Activated naive CD4-positive, alpha-beta T cell treated with anti-CD3 and anti-CD28 coated beads, Interleukin-2, amount 50 U/mL, for 72 hours (primary cell): ENCODE measurements around the gene MLLT1. TPM values are rescaled to one million over a fixed set of nuclear protein-coding genes. Genes with fewer than 3 reads are reported as not detected.

Source experiments
- ATAC-seq, 2 donors: fragments of 150-1000 bp; cut with Tn5 transposase; 2 replicates each; pipeline ENCODE4 v1.10.0; 2021; ENCODE audit warnings: mild to moderate bottlenecking in 2 of 2, moderate library complexity in 2 of 2
- DNase-seq, 2 donors: peaks; one replicate each; pipeline ENCODE4 v3.0.0; 2021 to 2022; ENCODE audit warnings: low spot score in 2 of 2
- H3K27ac Mint-ChIP-seq, 2 donors: one replicate each; pipeline ENCODE4 v1.8.0; 2022; ENCODE audit warnings: mild to moderate bottlenecking in 2 of 2, mixed read lengths in 2 of 2
- H3K36me3 Mint-ChIP-seq, 2 donors: one replicate each; pipeline ENCODE4 v1.8.0; 2022; ENCODE audit warnings: mixed read lengths in 2 of 2
- H3K9me3 Mint-ChIP-seq, 2 donors: one replicate each; pipeline ENCODE4 v1.8.0; 2022; ENCODE audit warnings: mixed read lengths in 2 of 2
- total RNA-seq, 2 donors: library from RNA; stranded (reverse); gene quantifications; one replicate each; pipeline ENCODE4 v1.2.3, GENCODE V29; 2022

The MLLT1 gene
- total RNA-seq, 2 donors from 2014 or later: 31.8 to 48.2 TPM

- peak overlapping the region in 1 of 2 donors; percentile 96 for H3K27ac Mint-ChIP-seq
These were observed 200 bp downstream of the MLLT1 start for GRCh38 chr19:6279620-6279930.

GRCh38 chr19:6278740-6279619, 795 bp downstream of the MLLT1 start:
- DNase-seq: no peak

More at GRCh38 chr19:6279620-6279930, 200 bp downstream of the MLLT1 start:
- Mint-ChIP-seq H3K36me3 (peaks cover 16% of the 10 kb centered on the region in 2 donors), H3K9me3 (no peaks in the 10 kb centered on the region)
- DNase-seq (no peak), ATAC-seq (peak; percentile 47 to 53)

GRCh38 chr19:6278051-6278450, 1.7 kb downstream of the MLLT1 start:
- no peak for ATAC-seq
- Mint-ChIP-seq H3K9me3 (no peaks in the 10 kb centered on the region), H3K36me3 (peaks cover 16% of the 10 kb centered on the region in 2 donors), H3K27ac (peak overlapping the region; percentile 96 to 99)
- DNase-seq: no peak

More at GRCh38 chr19:6278740-6279619, 795 bp downstream of the MLLT1 start:
- H3K27ac Mint-ChIP-seq: peak overlapping the region; percentile 96 to 99
- H3K36me3 Mint-ChIP-seq: peaks cover 16% of the 10 kb centered on the region in 2 donors
- ATAC-seq: no peak
- no peaks in the 10 kb centered on the region for H3K9me3 Mint-ChIP-seq

- peak overlapping the region; percentile 22 to 29 for H3K27ac Mint-ChIP-seq
These were observed 3.3 kb downstream of the MLLT1 start for GRCh38 chr19:6276447-6276846.

GRCh38 chr19:6275170-6275744, 4.5 kb downstream of the MLLT1 start:
- peak overlapping the region; percentile 22 to 36 for H3K27ac Mint-ChIP-seq
- H3K9me3 Mint-ChIP-seq: no peaks in the 10 kb centered on the region
- peaks cover 16% of the 10 kb centered on the region in 2 donors for H3K36me3 Mint-ChIP-seq
- DNase-seq (no peak), ATAC-seq (no peak)

More at GRCh38 chr19:6276447-6276846, 3.3 kb downstream of the MLLT1 start:
- peaks cover 16% of the 10 kb centered on the region in 2 donors for H3K36me3 Mint-ChIP-seq
- no peaks in the 10 kb centered on the region for H3K9me3 Mint-ChIP-seq
- no peak for ATAC-seq
- no peak for DNase-seq

- no peak for DNase-seq
- Mint-ChIP-seq H3K36me3 (peaks cover 16% of the 10 kb centered on the region in 2 donors), H3K9me3 (no peaks in the 10 kb centered on the region), H3K27ac (peak overlapping the region in 1 of 2 donors; percentile 50)
- no peak for ATAC-seq
These were observed 5.0 kb downstream of the MLLT1 start for GRCh38 chr19:6274756-6275155.

- H3K9me3 Mint-ChIP-seq: no peaks in the 10 kb centered on the region
- peak overlapping the region in 1 of 2 donors; percentile 66 for H3K27ac Mint-ChIP-seq
- H3K36me3 Mint-ChIP-seq: peaks cover 13% of the 10 kb centered on the region in 2 donors
- DNase-seq (no peak), ATAC-seq (no peak)
These were observed 5.8 kb downstream of the MLLT1 start for GRCh38 chr19:6273701-6274601.

GRCh38 chr19:6272913-6273600, 6.7 kb downstream of the MLLT1 start:
- no peak for ATAC-seq
- H3K36me3 Mint-ChIP-seq: peaks cover 5 to 6% of the 10 kb centered on the region in 2 donors
- H3K27ac Mint-ChIP-seq: peak overlapping the region in 1 of 2 donors; percentile 78
- no peaks in the 10 kb centered on the region for H3K9me3 Mint-ChIP-seq
- DNase-seq: no peak

GRCh38 chr19:6272411-6272791, 7.4 kb downstream of the MLLT1 start:
- DNase-seq (no peak), ATAC-seq (no peak)
- H3K27ac Mint-ChIP-seq: peak overlapping the region; percentile 2 to 15
- no peaks in the 10 kb centered on the region for H3K36me3 Mint-ChIP-seq
- H3K9me3 Mint-ChIP-seq: no peaks in the 10 kb centered on the region

- peak overlapping the region; percentile 2 to 65 for H3K27ac Mint-ChIP-seq
These were observed 7.9 kb downstream of the MLLT1 start for GRCh38 chr19:6271721-6272410.

GRCh38 chr19:6271251-6271650, 8.5 kb downstream of the MLLT1 start:
- Mint-ChIP-seq H3K9me3 (no peaks in the 10 kb centered on the region), H3K27ac (peak overlapping the region; percentile 65 to 94), H3K36me3 (peaks cover 0 to 4% of the 10 kb centered on the region in 2 donors)
- ATAC-seq (no peak), DNase-seq (no peak)

More at GRCh38 chr19:6271721-6272410, 7.9 kb downstream of the MLLT1 start:
- no peaks in the 10 kb centered on the region for H3K9me3 Mint-ChIP-seq
- no peaks in the 10 kb centered on the region for H3K36me3 Mint-ChIP-seq
- ATAC-seq (no peak), DNase-seq (no peak)

- H3K36me3 Mint-ChIP-seq: peaks cover 0 to 4% of the 10 kb centered on the region in 2 donors
- H3K27ac Mint-ChIP-seq: peak overlapping the region; percentile 65 to 94
- DNase-seq: no peak
- ATAC-seq: no peak
- no peaks in the 10 kb centered on the region for H3K9me3 Mint-ChIP-seq
These were observed 9.0 kb downstream of the MLLT1 start for GRCh38 chr19:6270822-6271221.

- Mint-ChIP-seq H3K36me3 (peaks cover 0 to 4% of the 10 kb centered on the region in 2 donors), H3K9me3 (no peaks in the 10 kb centered on the region), H3K27ac (peak overlapping the region; percentile 14 to 65)
- DNase-seq (no peak), ATAC-seq (no peak)
These were observed 9.6 kb downstream of the MLLT1 start for GRCh38 chr19:6270076-6270745.

- DNase-seq: no peak
- no peak for ATAC-seq
- Mint-ChIP-seq H3K27ac (peak overlapping the region; percentile 14 to 68), H3K36me3 (peaks cover 0 to 10% of the 10 kb centered on the region in 2 donors), H3K9me3 (no peaks in the 10 kb centered on the region)
These were observed 10.5 kb downstream of the MLLT1 start for GRCh38 chr19:6269101-6269886.
